Dorsolateral prefrontal cortex (tissue), 118 donors: ENCODE measurements around the gene ZNF45. TPM values are rescaled to one million over a fixed set of nuclear protein-coding genes. Genes with fewer than 3 reads are reported as not detected.

Source experiments
- total RNA-seq, 120 experiments: library from RNA; stranded (reverse); gene quantifications; one replicate each; pipeline versions ENCODE4 v1.2.3 to v1.2.4, GENCODE V29; 2022

ZNF45 gene
- total RNA-seq, 120 experiments from 2014 or later: 5.4 to 16.4 (median 10.9) TPM

Other genes starting within 250 kb of the ZNF45 start
- gene IRGC, start 219.2 kb downstream of the ZNF45 start, total RNA-seq: not detected
- 100 to 1,000 TPM in 11 of 120 experiments, 10 to 100 TPM in 109; 48.9 to 130 (median 77.0) TPM for gene SMG9, start 180.3 kb downstream of the ZNF45 start, total RNA-seq
- 1 to 10 TPM in 109 of 120 experiments, under 1 TPM in 9, not detected in 2; 0.42 to 5.9 (median 2.5) TPM for gene KCNN4, start 154.3 kb downstream of the ZNF45 start, total RNA-seq
- 10 to 100 TPM in 119 of 120 experiments, 1 to 10 TPM in 1; 8.4 to 38.1 (median 23.9) TPM for gene LYPD5, start 132.8 kb downstream of the ZNF45 start, total RNA-seq
- gene ZNF283, start 108.0 kb downstream of the ZNF45 start, total RNA-seq: 10 to 100 TPM; 17.2 to 43.0 (median 24.6) TPM
- 10 to 100 TPM in 102 of 120 experiments, 1 to 10 TPM in 18; 6.3 to 25.6 (median 13.6) TPM for gene ZNF404, start 51.3 kb downstream of the ZNF45 start, total RNA-seq
- gene ZNF221, start 15.9 kb upstream of the ZNF45 start, total RNA-seq: 10 to 100 TPM in 118 of 120 experiments, 1 to 10 TPM in 2; 7.4 to 29.1 (median 15.2) TPM
- 10 to 100 TPM in 83 of 120 experiments, 1 to 10 TPM in 37; 6.7 to 16.6 (median 10.8) TPM for gene ZNF155, start 48.9 kb upstream of the ZNF45 start, total RNA-seq
- 10 to 100 TPM in 2 of 120 experiments, 1 to 10 TPM in 118; 2.7 to 11.5 (median 6.4) TPM for gene ZNF230, start 67.7 kb upstream of the ZNF45 start, total RNA-seq
- 10 to 100 TPM in 7 of 120 experiments, 1 to 10 TPM in 113; 2.5 to 10.7 (median 7.0) TPM for gene ZNF222, start 90.1 kb upstream of the ZNF45 start, total RNA-seq
- gene ZNF223, start 116.8 kb upstream of the ZNF45 start, total RNA-seq: 10 to 100 TPM in 68 of 120 experiments, 1 to 10 TPM in 52; 5.2 to 18.6 (median 10.3) TPM
- gene ZNF284, start 136.9 kb upstream of the ZNF45 start, total RNA-seq: 1 to 10 TPM; 2.3 to 6.7 (median 4.1) TPM
- 10 to 100 TPM; 25.6 to 58.3 (median 42.2) TPM for gene ZNF224, start 159.1 kb upstream of the ZNF45 start, total RNA-seq
- 10 to 100 TPM in 15 of 120 experiments, 1 to 10 TPM in 105; 4.5 to 14.2 (median 8.2) TPM for gene ZNF225, start 178.1 kb upstream of the ZNF45 start, total RNA-seq
- 10 to 100 TPM in 117 of 120 experiments, 1 to 10 TPM in 3; 8.8 to 27.0 (median 15.6) TPM for gene ZNF234, start 206.3 kb upstream of the ZNF45 start, total RNA-seq
- gene ZNF226, start 229.8 kb upstream of the ZNF45 start, total RNA-seq: 10 to 100 TPM; 33.2 to 72.4 (median 51.4) TPM